GM12864 (cell line): ENCODE measurements around the gene DBP.

Experiments used
- DNase-seq: peaks from one replicate; pipeline ENCODE4 v3.0.0-alpha.2; 2011; ENCODE audit warnings: low read depth
- H3K4me3 ChIP-seq: 2 replicates; pipeline ENCODE4 v1.5.1; 2011; ENCODE audit warnings: mild to moderate bottlenecking, low read depth, low read length, control low read depth
- CTCF ChIP-seq: IDR thresholded peaks from 2 replicates; pipeline ENCODE4 v1.5.1; 2011; ENCODE audit warnings: low read depth, mild to moderate bottlenecking, moderate library complexity, low read length, control low read depth, inconsistent platforms; ENCODE audit errors: missing control alignments

Gene DBP

DNA sequence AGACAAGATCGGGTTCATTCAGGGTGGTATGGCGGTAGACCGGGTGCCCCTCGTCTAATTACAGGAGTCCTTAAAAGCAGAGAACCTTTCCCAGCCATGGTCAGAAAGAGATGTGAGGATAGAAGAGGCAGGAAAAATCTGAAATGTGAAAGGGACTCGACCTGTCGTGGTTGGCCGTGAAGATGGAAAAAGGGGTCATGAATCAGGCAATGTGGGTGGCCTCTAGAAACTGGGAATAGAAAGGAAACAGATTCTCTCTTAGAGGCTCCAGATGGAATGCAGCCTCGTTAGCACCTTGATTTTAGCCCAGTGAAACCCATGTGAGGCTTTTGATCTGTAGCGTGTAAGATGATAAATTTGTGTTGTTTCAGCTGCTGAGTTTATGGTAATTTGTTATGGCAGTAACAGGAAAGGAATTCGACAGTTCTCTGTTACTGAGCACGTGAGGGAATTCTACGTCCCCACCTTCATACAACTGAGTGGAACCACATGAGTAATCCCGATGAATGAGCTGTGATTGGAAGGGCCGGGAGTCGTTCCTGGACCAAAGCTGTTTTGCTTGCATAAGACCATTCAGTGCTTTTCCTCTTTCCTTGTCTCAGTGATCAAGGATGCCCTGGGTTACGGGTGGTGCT, 19.8 kb upstream of the DBP start:
- no peak for TF ChIP-seq CTCF
- no peak for DNase-seq
- H3K4me3 ChIP-seq = no peak overlapping the region

GRCh38 chr19:48654299-48655059, 17.3 kb upstream of the DBP start:
- no peak for TF ChIP-seq CTCF
- H3K4me3 ChIP-seq = no peak overlapping the region
- DNase-seq = no peak

- no peak for DNase-seq
- H3K4me3 ChIP-seq = no peak overlapping the region
- TF ChIP-seq CTCF = no peak
Observed at GRCh38 chr19:48651683-48652048, 14.5 kb upstream of the DBP start.

DNA sequence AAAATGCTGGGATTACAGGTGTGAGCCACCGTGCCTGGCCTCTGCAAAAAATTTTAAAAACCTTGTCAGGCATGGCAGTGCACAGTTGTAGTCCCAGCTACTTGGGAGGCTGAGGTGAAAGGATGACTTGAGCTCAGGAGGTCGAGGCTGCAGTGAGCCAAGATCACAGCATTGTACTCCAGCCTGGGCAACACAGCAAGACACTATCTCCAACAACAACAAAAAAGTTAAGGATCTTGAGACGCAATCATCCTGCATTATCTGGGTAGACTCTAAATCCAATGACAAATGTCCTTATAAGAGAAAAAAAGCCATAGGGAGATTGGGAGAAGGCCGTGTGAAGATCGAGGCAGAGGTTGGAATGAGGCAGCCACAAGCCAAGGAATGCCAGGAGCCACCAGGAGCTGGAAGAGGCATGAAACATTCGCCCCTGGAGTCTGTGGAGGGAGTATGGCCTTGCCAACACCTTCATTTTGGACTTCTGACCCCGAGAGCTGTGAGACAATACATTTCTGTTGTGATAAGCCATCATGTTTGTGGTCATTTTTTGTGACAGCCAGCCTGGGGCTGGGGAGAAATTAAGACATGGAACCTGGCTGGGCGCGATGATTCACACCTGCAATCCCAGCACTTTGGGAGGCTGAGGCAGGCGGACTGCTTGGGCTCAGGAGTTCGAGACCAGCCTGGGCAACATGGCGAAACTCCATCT, 13.9 kb upstream of the DBP start:
- DNase-seq = no peak
- no peak for TF ChIP-seq CTCF
- H3K4me3 ChIP-seq = no peak overlapping the region

GRCh38 chr19:48648134-48648533, 11.0 kb upstream of the DBP start:
- DNase-seq = no peak
- no peak for TF ChIP-seq CTCF
- no peak overlapping the region for H3K4me3 ChIP-seq

GRCh38 chr19:48646722-48647216, 9.6 kb upstream of the DBP start:
- DNase-seq = no peak
- no peak for TF ChIP-seq CTCF
- no peak overlapping the region for H3K4me3 ChIP-seq
